ENCODE results near the gene SUFU.

DNA sequence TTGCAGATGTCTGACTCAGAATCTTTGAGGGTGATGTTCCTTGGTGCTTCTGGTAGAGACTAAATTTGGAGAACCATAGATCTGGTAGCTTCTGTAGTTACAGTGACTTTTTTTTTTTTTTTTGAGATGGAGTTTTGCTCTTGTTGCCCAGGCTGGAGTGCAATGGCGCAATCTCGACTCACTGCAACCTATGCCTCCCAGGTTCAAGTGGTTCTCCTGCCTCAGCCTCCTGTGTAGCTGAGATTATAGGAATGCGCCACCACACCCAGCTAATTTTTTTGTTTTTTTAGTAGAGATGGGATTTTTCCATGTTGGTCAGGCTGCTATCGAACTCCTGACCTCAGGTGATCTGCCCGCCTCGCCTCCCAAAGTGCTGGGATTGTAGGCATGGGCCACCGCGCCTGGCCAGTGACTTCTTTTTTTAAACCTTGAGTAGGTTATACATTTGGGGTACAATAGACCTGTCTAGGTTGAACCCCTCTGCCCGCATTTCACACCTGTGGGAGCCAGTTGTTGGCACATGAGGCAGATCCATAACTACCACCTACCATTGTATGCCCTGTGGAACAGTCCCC is 47.0 kb downstream of the SUFU start:
- no peak for TF ChIP-seq POLR2AphosphoS5 (IDR thresholded peaks at IDR 0.05)
- TF ChIP-seq, protein P1, sequence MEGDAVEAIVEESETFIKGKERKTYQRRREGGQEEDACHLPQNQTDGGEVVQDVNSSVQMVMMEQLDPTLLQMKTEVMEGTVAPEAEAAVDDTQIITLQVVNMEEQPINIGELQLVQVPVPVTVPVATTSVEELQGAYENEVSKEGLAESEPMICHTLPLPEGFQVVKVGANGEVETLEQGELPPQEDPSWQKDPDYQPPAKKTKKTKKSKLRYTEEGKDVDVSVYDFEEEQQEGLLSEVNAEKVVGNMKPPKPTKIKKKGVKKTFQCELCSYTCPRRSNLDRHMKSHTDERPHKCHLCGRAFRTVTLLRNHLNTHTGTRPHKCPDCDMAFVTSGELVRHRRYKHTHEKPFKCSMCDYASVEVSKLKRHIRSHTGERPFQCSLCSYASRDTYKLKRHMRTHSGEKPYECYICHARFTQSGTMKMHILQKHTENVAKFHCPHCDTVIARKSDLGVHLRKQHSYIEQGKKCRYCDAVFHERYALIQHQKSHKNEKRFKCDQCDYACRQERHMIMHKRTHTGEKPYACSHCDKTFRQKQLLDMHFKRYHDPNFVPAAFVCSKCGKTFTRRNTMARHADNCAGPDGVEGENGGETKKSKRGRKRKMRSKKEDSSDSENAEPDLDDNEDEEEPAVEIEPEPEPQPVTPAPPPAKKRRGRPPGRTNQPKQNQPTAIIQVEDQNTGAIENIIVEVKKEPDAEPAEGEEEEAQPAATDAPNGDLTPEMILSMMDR (IDR thresholded peaks at IDR 0.05): no peak
- TF ChIP-seq EP300 (IDR thresholded peaks at IDR 0.05): no peak
- TF ChIP-seq POLR2A (IDR thresholded peaks at IDR 0.05): no peak

All from stomach (tissue), 4 donors.